Neural crest cell (in vitro differentiated cells): ENCODE results near the gene CPLANE2. TPM values are rescaled to one million over a fixed set of nuclear protein-coding genes. Genes with fewer than 3 reads are reported as not detected.

Experiments used
- DNase-seq: peaks from one replicate; pipeline ENCODE4 v3.0.0; 2021; ENCODE audit warnings: low read depth, mixed read lengths, low spot score
- H3K27ac Mint-ChIP-seq: one replicate; pipeline ENCODE4 v1.8.0; 2021; ENCODE audit warnings: mild to moderate bottlenecking, mixed read lengths; ENCODE audit not compliant: unreplicated experiment
- H3K27me3 Mint-ChIP-seq: 2 replicates; pipeline ENCODE4 v1.8.0; 2021; ENCODE audit warnings: low read depth, mild to moderate bottlenecking, mixed read lengths
- H3K36me3 Mint-ChIP-seq: 2 replicates; pipeline ENCODE4 v1.8.0; 2021; ENCODE audit warnings: low read depth, mild to moderate bottlenecking, mixed read lengths
- H3K4me1 Mint-ChIP-seq: 2 replicates; pipeline ENCODE4 v1.8.0; 2021; ENCODE audit warnings: mixed read lengths
- H3K4me3 Mint-ChIP-seq: one replicate; pipeline ENCODE4 v1.8.0; 2021; ENCODE audit warnings: mild to moderate bottlenecking, mixed read lengths
- H3K9me3 Mint-ChIP-seq: 2 replicates; pipeline ENCODE4 v1.8.0; 2021; ENCODE audit warnings: mixed read lengths
- total RNA-seq: library from RNA; stranded (reverse); gene quantifications from 2 replicates; pipeline ENCODE4 v1.2.1, GENCODE V29; 2021
- TF ChIP-seq, protein P1 (sequence below): fragments of 200-600 bp; sonication (generic); conservative IDR thresholded peaks from 2 replicates; pipeline ENCODE4 v1.5.0; 2021; ENCODE audit warnings: antibody characterized with exemption, mild to moderate bottlenecking

Gene CPLANE2
- total RNA-seq, 1 donor from 2014 or later = 11.8 TPM

DNA sequence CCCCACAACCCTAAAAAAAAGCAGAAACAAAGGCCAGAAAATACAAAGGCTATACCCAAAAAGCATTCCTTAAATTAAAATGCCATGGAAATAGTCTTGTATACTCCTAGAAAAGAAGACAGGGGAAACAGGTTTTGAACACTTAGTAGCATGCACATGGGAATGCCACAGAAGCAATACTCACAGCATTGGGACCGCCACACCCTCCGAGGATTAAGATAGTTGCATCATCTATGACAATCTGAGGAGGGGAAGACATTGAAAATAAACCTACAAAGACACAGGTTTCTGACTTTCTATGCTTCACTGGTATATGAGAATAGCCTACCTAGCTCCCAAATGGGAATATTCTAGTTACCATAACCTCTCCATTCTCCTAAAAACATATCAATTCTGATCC, 15.9 kb upstream of the CPLANE2 start:
- peaks cover 4% of the 10 kb centered on the region for H3K4me1 Mint-ChIP-seq
- no peaks in the 10 kb centered on the region for H3K36me3 Mint-ChIP-seq
- no peaks in the 10 kb centered on the region for H3K27me3 Mint-ChIP-seq
- no peak for DNase-seq
- H3K4me3 Mint-ChIP-seq = no peak overlapping the region
- H3K9me3 Mint-ChIP-seq = no peaks in the 10 kb centered on the region
- no peak overlapping the region for H3K27ac Mint-ChIP-seq
- TF ChIP-seq, protein P1, sequence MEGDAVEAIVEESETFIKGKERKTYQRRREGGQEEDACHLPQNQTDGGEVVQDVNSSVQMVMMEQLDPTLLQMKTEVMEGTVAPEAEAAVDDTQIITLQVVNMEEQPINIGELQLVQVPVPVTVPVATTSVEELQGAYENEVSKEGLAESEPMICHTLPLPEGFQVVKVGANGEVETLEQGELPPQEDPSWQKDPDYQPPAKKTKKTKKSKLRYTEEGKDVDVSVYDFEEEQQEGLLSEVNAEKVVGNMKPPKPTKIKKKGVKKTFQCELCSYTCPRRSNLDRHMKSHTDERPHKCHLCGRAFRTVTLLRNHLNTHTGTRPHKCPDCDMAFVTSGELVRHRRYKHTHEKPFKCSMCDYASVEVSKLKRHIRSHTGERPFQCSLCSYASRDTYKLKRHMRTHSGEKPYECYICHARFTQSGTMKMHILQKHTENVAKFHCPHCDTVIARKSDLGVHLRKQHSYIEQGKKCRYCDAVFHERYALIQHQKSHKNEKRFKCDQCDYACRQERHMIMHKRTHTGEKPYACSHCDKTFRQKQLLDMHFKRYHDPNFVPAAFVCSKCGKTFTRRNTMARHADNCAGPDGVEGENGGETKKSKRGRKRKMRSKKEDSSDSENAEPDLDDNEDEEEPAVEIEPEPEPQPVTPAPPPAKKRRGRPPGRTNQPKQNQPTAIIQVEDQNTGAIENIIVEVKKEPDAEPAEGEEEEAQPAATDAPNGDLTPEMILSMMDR = no peak

DNA sequence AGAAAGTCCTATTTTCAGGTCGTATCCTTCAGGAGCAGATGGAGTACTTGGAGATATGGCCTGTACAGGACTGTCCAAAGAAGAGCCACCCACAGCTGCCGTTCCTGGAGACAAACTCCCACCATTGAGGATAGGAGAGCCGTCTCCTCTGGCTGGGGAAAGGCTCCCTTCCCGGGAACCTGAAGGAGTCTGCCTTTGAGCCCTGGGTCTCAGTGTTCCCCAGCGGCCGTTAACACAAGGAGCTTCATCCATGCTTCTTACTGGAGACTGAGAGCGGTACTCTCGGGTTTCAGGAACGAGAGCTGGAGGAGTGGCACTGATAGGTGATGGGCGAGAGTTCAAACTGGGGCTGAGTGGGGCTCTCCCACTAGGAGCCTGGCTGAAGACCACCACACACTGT, 14.4 kb upstream of the CPLANE2 start:
- Mint-ChIP-seq H3K27me3 (no peaks in the 10 kb centered on the region), H3K36me3 (no peaks in the 10 kb centered on the region), H3K4me3 (no peak overlapping the region), H3K9me3 (no peaks in the 10 kb centered on the region), H3K4me1 (peaks cover 4% of the 10 kb centered on the region), H3K27ac (no peak overlapping the region)
- TF ChIP-seq, protein P1 = no peak
- DNase-seq = no peak

DNA sequence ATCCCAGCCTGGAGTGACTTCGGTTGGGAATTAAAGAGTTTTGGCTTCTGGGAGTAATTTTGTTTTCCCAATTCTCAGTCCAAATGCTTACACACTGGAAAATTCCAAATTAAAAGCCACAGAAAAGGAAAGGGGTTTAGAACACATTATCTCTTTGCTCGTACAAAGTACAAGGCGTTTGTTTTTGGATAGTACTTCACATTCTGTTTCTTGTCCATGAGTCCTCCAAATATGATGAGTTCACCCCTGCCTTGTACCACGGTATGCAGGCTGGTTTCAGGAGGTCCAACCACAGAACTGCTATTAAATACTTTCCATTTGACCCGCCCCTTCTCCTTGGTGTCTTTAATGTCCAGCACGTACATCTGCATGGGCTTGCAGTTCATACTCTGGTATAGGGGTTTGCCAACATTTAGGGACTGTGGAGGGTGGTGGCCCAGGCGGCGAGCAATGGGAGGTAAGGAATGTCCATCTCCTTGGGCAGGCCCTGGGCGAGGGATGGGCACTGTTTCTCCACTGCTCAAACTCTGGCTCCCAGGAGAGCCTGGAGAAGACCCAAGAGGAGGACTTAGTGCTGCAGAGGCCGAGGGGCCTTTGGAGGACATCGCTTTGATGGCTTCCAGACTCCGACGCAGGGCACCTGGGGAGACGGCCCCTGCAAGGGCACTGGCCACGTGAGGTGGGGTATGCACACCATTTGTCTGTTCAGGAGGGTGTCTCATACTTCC, 13.7 kb upstream of the CPLANE2 start:
- no peaks in the 10 kb centered on the region for H3K36me3 Mint-ChIP-seq
- H3K27me3 Mint-ChIP-seq = no peaks in the 10 kb centered on the region
- H3K4me3 Mint-ChIP-seq = no peak overlapping the region
- H3K9me3 Mint-ChIP-seq = no peaks in the 10 kb centered on the region
- no peak overlapping the region for H3K27ac Mint-ChIP-seq
- H3K4me1 Mint-ChIP-seq = peaks cover 4% of the 10 kb centered on the region
- no peak for DNase-seq
- TF ChIP-seq, protein P1 = no peak

DNA sequence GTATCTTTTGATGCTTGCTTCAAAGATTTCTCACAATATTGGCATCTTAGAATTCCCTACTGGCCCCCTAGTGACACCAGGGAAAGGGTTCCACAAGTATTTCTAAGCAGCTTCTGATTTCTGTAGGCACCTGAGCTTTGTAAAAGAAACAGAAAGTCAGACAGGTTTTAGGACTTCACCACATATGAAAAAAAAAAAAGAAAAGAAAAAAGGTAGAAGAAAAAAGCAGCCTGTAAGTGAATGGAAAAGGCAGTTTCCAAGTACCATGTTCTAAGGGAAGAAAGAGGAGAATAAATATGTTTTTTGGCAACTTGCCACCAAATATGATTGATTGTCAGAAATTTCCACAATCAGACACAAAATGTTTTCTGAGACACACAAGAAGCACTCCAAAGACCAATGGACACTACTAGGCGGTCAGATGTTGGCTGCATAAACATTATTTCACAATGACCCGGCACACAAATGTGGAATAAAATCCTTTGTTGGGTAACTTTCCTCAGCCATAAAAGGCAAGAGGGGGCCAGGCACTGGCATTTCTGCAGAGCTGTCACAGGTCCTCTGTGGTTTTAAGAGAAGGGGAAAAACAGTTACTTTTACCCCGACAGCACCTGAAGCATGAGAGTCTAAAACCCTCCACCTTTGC, 12.7 kb upstream of the CPLANE2 start:
- Mint-ChIP-seq H3K27ac (no peak overlapping the region), H3K36me3 (no peaks in the 10 kb centered on the region), H3K4me3 (no peak overlapping the region), H3K9me3 (no peaks in the 10 kb centered on the region), H3K4me1 (peaks cover 4% of the 10 kb centered on the region), H3K27me3 (no peaks in the 10 kb centered on the region)
- TF ChIP-seq, protein P1 = no peak
- DNase-seq = no peak

DNA sequence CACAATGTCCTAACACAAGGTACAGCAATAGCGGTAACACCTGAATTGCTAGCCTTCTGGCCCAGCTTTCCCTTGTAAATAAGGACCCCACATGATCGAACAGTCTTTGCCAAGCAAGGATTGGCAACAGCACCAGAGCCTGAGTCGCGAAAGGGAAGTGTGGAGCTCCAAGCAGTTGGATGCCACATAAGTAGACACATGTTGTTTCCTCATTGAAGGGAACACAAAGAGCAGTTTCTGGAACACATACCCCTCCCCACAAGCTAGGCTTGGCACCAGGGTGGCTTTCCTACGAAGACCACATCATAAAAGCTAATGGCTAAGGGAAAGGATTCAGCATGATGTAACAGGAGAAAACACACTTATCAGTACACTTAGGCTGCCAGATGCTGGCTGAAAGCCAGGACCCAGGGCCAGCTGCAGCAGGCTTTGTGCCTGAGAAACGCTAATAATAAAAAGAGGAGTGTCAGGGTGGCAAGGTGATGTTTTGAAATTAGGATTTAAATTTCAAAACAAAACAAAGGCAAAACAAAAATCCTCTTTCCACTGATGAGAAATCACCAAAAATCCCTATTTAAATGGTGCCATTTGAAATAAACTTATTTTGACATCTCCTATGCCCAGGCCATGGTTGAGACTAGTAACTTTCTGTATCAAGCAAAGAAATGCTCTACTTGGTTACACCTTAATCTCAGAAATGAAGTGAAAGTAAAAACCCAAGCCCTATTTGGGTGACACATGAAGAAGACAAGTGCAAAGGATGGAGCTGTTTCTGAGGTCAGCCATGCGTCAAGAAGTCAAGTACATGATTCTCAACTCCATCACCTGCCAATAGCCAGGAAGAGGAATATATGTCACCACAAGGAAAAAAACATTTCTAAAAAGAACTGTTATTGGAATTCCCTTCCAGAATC, 11.9 kb upstream of the CPLANE2 start:
- Mint-ChIP-seq H3K27ac (no peak overlapping the region), H3K27me3 (no peaks in the 10 kb centered on the region), H3K4me3 (no peak overlapping the region), H3K36me3 (no peaks in the 10 kb centered on the region), H3K4me1 (peaks cover 8% of the 10 kb centered on the region), H3K9me3 (no peaks in the 10 kb centered on the region)
- TF ChIP-seq, protein P1 = no peak
- DNase-seq = no peak
